SK-N-MC (cell line): ENCODE data around the gene RCOR1.

Experiments used
- EZH2 ChIP-seq: fragments of 200-600 bp; sonication (generic); IDR thresholded peaks from one replicate; pipeline ENCODE4 v1.6.1; 2017; ENCODE audit warnings: antibody characterized with exemption
- POLR2AphosphoS5 ChIP-seq: IDR thresholded peaks from 2 replicates; pipeline ENCODE4 v1.6.1; 2012; ENCODE audit warnings: mild to moderate bottlenecking, low read depth, low read length, borderline replicate concordance

DNA sequence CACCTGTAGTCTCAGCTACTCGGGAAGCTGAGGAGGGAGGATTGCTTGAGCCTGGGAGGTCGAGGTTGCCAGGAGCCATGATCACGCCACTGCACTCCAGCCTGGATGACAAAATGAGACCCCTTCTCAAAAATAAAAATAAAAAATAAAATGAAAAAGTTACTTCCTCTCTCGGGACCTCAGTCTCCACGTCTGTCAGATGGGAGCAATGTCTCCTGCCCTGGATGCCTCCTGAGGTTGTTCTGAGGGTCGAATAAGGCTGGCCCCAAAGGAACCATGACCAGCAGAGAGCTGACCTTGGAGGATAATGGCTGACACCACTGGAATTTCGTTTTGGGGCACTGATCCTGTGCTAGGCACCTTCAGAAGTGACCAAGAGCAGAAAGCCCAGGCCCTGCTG lies 13.6 kb upstream of the RCOR1 start:
- TF ChIP-seq POLR2AphosphoS5 (no peak), EZH2 (no peak)
